Activated CD8-positive, alpha-beta memory T cell treated with anti-CD3 and anti-CD28 coated beads, Interleukin-2, amount 50 U/mL, for 1 hour (primary cell): ENCODE measurements around the gene ISG15.
"Not testable (repeated sequence)": the region's sequence is repeated elsewhere in the genome, so short reads cannot be mapped to it uniquely, and the experiment has no call there.

ENCODE experiments used
- DNase-seq: peaks from one replicate; pipeline ENCODE4 v3.0.0-alpha.2; 2020; ENCODE audit errors: extremely low read depth

ISG15 gene

DNA sequence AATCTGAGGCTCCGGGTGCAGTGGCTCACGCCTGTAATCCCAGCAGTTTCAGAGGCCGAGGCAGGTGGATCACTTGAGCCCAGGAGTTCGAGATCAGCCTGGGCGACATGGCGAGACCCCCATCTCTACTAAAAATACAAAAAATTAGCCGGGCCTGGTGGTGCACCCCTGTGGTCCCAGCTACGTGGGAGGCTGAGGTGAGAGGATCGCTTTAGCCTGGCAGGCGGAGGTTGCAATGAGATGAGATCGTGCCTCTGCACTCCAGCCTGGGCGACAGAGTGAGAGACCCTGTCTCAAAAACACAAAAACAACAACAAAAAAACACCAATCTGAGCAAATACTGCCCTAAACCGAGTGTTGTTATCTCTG, 577 bp upstream of the ISG15 start:
- DNase-seq = not testable (repeated sequence)

DNA sequence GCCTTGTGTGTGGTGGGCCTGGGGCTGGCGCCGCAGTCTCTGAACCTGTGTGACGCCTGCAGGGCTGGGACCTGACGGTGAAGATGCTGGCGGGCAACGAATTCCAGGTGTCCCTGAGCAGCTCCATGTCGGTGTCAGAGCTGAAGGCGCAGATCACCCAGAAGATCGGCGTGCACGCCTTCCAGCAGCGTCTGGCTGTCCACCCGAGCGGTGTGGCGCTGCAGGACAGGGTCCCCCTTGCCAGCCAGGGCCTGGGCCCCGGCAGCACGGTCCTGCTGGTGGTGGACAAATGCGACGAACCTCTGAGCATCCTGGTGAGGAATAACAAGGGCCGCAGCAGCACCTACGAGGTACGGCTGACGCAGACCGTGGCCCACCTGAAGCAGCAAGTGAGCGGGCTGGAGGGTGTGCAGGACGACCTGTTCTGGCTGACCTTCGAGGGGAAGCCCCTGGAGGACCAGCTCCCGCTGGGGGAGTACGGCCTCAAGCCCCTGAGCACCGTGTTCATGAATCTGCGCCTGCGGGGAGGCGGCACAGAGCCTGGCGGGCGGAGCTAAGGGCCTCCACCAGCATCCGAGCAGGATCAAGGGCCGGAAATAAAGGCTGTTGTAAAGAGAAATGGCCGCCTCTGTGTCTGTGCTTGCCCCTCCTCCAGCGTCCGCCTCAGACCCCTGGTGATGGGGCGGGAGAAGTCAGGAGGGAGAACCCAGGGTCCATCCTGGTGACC, 788 bp downstream of the ISG15 start:
- DNase-seq = no peak

GRCh38 chr1:1014799-1015681, 1.7 kb downstream of the ISG15 start:
- no peak for DNase-seq

DNA sequence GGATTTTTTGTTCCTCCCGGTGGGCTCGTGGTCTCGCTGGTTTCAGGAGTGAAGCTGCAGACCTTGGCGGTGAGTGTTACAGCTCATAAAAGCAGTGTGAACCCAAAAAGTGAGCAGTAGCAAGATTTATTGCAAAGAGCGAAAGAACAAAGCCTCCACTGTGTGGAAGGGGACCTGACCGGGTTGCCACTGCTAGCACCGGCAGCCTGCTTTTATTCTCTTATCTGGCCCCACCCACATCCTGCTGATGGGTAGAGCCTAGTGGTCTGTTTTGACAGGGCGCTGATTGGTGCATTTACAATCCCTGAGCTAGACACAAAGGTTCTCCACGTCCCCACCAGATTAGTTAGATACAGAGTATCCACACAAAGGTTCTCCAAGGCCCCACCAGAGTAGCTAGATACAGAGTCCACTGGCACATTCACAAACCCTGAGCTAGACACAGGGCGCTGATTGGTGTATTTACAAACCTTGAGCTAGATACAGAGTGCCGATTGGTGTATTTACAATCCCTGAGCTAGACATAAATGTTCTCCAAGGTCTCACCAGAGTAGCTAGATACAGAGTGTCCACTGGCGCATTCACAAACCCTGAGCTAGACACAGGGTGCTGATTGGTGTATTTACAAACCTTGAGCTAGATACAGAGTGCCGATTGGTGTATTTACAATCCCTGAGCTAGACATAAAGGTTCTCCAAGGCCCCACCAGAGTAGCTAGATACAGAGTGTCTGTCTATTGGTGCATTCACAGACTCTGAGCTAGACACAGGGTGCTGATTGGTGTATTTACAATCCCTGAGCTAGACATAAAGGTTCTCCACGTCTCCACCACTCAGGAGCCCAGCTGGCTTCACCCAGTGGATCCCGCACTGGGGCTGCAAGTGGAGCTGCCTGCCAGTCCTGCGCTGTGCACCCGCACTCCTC, 4.4 kb downstream of the ISG15 start:
- DNase-seq = not testable (repeated sequence)

DNA sequence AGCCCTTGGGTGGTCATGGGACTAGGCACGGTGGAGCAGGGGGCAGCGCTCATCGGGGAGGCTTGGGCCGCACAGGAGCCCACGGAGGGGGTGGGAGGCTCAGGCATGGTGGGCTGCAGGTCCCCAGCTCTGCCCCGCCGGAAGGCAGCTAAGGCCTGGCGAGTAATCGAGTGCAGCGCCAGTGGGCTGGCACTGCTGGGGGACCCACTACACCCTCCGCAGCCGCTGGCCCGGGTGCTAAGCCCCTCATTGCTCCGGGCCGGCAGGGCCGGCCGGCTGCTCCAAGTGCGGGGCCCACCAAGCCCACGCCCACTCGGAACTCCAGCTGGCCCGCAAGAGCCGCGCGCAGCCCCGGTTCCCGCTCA, 5.0 kb downstream of the ISG15 start:
- DNase-seq = not testable (repeated sequence)

DNA sequence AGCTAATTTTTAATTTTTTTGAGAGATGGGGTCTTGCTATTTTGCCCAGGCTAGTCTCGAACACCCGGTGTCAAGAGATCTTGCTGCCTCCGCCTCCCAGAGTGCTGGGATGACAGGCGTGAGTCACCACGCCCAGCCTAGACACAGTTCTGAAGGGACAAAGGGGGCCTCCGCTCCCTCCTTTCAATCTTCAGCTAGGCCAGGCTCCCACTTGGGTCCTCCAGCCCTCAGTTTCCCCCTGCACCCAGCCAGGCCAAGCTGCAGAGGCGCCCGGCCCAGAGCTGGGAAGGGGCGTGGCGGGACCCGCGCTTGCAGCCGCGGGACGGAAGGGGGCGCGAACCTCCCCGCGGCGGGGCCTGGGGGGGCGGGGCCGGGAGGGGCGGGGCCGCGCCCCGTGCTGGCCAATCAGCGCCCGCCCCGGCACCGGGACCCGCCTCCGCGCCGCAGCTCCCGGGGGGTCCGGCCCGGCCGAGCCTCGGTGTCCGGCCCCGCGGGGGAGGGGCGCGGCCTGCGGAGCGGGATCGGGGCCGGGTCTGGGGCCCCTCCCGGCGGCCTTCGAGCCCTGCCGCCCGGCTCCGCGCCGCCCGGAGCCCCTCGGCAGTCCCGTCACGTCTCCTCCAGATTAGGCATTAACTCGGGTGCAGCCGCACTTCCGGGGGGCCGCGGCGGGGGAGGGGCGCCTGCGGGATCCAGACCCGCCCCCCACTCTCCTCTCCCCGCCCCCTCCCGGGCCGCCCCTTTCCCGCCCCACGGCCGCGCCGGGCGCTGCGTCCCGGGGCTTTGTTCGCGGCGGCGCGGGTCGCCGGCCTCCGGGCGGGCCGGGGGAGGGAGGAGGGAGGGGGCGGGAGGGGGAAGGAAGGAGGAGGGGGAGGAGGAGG, 6.1 kb downstream of the ISG15 start:
- DNase-seq = no peak

GRCh38 chr1:1020000-1020404, 6.7 kb downstream of the ISG15 start, which contains the start of gene AGRN:
Gene AGRN, plus strand, starts transcription at chr1:1020120. Its CDS starts 53 bp downstream, at chr1:1020173.
- DNase-seq = no peak

GRCh38 chr1:1020415-1021009, 7.2 kb downstream of the ISG15 start:
- no peak for DNase-seq

GRCh38 chr1:1021010-1021919, 8.0 kb downstream of the ISG15 start:
- DNase-seq = no peak

GRCh38 chr1:1021920-1022259, 8.6 kb downstream of the ISG15 start:
- no peak for DNase-seq

DNA sequence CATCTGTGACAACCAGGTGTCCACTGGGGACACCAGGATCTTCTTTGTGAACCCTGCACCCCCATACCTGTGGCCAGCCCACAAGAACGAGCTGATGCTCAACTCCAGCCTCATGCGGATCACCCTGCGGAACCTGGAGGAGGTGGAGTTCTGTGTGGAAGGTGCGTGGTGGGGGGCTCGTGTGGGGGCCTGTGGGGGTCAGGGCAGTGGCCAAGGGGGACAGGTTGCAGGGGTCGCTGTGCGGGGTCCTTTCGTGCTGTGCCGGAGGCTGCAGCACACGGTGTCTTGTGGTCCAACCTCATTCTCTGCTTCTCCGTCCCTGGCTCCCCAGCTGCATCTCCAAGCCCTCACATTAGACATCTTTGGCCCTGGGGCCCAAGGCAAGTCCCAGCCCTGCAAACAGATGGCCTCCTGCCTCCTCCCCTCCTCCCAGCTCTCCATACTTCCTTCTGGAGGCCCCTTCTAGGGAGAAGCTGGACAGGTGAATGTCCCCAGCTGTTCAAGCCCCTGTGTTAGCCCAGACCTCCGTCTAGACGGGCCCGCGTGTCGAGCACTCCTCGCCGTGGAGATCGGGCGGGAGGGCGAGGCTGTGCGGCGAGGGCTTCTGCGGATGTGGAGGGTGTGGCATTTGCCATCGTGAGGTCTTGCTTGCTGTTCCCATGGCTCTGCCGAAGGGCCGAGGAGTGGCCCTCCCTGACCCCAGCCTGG, 9.2 kb downstream of the ISG15 start:
- DNase-seq = no peak

GRCh38 chr1:1023700-1024099, 10.4 kb downstream of the ISG15 start:
- DNase-seq = no peak

GRCh38 chr1:1024149-1024770, 11.0 kb downstream of the ISG15 start:
- no peak for DNase-seq

- no peak for DNase-seq
Measured at GRCh38 chr1:1024771-1025699, 11.7 kb downstream of the ISG15 start.

DNA sequence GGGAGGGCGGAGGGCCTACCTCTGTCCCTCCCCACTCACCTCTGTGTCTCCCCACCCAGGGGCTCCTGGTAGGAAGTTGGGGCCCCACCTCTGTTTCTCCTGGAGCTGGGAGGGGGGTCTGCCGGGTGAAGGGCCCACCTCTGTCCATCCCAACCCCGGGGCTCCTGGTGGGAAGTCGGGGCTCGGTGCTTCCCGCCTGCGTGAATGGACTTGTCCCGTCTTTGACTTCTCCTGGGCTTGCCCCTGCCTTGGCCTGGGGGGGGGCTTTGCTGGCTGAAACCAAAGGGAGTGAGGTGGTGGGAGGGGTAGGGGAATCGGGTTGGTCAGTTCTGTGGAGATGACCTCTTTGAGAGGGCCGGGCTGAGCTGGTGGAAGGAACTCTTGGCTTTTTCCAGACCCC, 12.4 kb downstream of the ISG15 start:
- no peak for DNase-seq

DNA sequence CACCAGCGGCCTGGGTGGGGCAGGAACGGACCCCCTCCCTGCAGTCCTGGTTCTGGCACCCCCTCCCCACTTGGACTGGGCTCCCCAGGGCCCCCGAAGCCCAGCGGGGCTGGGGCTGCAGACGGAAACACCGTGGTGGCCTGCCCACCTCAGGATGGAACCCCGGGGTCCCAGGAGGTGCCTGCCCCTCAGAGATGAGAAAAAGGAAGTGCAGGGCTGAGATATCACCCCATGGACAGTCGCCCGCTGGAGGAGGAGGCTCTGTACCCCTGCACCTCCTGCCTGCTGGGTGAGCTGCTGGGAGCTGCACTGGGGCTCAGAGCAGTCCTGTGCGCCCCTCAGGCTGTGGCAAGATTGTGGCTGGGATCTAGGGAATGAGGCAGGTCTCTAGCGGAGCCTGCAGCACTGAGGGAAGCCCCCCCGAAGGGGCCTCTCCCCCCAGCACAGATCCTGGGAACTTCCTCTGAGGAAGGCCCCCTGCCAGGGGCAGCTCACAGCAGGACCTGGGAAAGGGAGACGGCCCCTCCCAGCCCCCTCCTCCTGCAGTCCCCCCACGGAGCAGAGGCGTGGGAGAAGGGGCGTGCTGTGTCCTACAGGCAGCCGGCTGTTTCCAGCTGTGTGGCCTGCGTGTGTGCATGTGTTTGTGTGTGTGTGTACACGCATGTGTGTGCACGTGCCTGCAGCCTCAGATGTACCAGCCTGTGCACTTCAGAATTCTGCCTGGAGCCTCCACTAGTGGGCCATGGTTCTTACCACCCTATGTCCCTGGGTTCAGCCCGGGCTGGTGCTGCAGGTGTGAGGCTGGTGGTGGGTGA, 13.5 kb downstream of the ISG15 start:
- no peak for DNase-seq

- DNase-seq = no peak
Measured at GRCh38 chr1:1027791-1028190, 14.5 kb downstream of the ISG15 start.
